ENCODE data around the gene LSM5.

The LSM5 gene

DNA sequence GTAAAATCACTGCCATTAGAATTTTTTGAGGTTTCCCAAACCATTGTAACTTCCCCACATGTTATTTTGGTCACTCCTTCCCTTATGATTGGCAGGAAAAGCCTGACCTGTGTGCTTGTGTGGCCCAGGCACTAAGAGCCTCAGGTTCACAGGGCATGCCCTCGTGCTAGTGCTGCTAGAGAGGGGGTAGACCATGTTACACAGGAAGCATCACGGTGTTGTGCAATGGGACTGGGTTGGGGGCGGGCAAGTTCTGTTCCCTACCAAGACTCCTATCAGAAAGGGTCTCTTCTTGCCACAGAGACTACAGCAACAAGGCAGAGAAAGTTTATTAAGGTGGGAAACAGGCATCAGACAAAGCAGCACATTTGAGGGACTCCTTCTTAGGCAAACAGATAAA is 32.2 kb downstream of the LSM5 start:
- Histone ChIP-seq H3K9me3 (ENCODE audit: control insufficient read depth in 1 of 2, low read length in 2 of 2) (no peaks in the 10 kb centered on the region), H3K4me3 (ENCODE audit: low read depth in 1 of 2, low read length in 2 of 2) (no peak overlapping the region), H3K27ac (ENCODE audit: low read length) (no peak overlapping the region), H3K27me3 (ENCODE audit: low read depth, low read length) (no peaks in the 10 kb centered on the region), H3K4me1 (ENCODE audit: control insufficient read depth in 1 of 2, insufficient read depth in 2 of 2, low read length in 2 of 2) (no peaks in the 10 kb centered on the region), H3K36me3 (ENCODE audit: control insufficient read depth in 1 of 2, insufficient read depth in 2 of 2, low read length in 2 of 2) (no peaks in the 10 kb centered on the region)

DNA sequence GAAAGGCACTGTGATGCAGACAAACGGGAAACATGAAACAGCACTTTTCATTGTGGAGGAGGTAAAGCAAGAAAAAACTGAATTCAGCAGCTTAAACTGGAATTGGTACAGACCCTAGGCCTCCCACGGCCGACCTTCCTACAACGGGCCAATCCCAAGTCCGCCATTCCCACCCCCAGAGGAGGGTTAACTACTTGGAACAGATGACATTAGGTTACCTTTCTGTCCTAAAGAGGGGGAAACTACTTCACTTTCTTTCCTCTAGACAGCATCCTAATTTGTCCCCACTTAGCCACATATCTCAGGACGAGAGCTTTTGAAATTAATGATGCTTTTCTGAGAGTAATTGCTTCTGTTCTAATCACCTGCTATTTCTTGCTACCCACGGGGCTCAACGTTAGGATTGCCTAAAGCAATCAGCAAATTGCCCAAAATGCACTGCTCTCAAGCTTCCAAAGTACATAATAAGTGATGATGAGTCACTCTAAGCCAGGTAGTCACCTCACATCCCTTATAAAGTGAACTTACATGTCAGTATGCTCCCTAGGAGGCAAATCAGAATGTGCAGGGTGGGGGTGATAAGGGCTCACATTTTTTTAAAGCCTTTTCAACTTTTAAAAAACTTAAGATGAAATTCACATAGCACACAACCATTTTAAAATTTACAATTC is 36.7 kb downstream of the LSM5 start:
- no peaks in the 10 kb centered on the region for H3K4me1 ChIP-seq (ENCODE audit: control insufficient read depth in 1 of 2, insufficient read depth in 2 of 2, low read length in 2 of 2)
- H3K9me3 ChIP-seq (ENCODE audit: control insufficient read depth in 1 of 2, low read length in 2 of 2), result no peaks in the 10 kb centered on the region
- H3K36me3 ChIP-seq (ENCODE audit: control insufficient read depth in 1 of 2, insufficient read depth in 2 of 2, low read length in 2 of 2), result no peaks in the 10 kb centered on the region
- H3K27me3 ChIP-seq (ENCODE audit: low read depth, low read length), result no peaks in the 10 kb centered on the region
- no peak overlapping the region for H3K27ac ChIP-seq (ENCODE audit: low read length)
- H3K4me3 ChIP-seq (ENCODE audit: low read depth in 1 of 2, low read length in 2 of 2), result no peak overlapping the region

DNA sequence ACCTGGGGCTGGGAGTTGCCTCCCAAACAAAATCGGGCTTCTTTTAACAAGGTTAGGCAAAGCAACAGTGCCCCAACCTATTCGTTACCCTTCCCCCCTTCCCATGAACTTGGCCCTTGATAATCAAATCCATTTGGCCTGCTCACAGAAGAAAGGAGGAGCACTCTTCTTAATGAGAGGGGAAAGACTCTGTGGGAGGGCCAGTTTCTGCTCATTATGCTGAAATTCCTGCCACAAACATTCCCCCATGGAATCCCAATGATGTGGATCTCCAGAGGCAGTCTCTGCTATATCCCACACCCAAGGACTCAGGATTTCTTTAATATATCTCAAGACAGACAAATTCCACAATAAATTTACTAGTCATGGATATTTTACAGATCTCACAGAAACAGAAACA is 43.0 kb downstream of the LSM5 start:
- no peaks in the 10 kb centered on the region for H3K27me3 ChIP-seq (ENCODE audit: low read depth, low read length)
- H3K4me3 ChIP-seq (ENCODE audit: low read depth in 1 of 2, low read length in 2 of 2), result no peak overlapping the region
- H3K36me3 ChIP-seq (ENCODE audit: control insufficient read depth in 1 of 2, insufficient read depth in 2 of 2, low read length in 2 of 2), result no peaks in the 10 kb centered on the region
- no peaks in the 10 kb centered on the region for H3K4me1 ChIP-seq (ENCODE audit: control insufficient read depth in 1 of 2, insufficient read depth in 2 of 2, low read length in 2 of 2)
- H3K27ac ChIP-seq (ENCODE audit: low read length), result no peak overlapping the region
- H3K9me3 ChIP-seq (ENCODE audit: control insufficient read depth in 1 of 2, low read length in 2 of 2), result no peaks in the 10 kb centered on the region

DNA sequence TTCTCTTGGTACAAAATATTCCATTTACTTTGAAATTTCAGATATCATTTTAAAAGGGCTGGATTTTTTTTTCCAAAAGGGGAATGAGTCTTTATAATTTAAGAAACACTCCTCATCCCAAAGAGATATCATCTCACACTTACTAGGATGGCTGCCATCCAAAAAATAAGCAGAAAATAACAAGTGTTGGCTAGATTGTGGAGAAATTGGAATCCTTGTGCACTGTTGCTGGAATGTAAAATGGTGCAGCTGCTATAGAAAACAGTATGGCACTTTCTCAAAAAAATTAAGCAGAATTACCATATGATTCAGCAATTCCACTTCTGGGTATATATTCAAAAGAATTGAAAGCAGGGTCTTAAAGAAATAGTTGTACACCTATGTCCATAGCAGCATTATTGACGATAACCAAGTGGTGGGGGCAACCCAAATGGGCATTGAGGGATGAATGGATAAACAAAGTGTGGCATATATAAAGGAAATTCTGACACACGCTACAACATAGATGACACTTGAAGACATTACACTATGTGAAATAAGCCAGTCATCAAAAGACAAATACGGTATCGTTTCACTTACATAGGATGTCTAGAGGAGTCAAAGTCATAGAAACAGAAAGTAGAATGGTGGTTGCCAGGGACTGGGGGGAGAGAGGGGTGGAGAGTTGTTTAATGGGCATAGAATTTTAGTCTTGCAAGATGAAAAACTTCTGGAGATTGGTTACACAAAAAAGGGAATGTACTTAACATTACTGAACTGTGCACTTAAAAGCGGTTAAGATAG is 53.8 kb downstream of the LSM5 start:
- no peaks in the 10 kb centered on the region for H3K27me3 ChIP-seq (ENCODE audit: low read depth, low read length)
- H3K4me3 ChIP-seq (ENCODE audit: low read depth in 1 of 2, low read length in 2 of 2), result no peak overlapping the region
- H3K27ac ChIP-seq (ENCODE audit: low read length), result no peak overlapping the region
- H3K4me1 ChIP-seq (ENCODE audit: control insufficient read depth in 1 of 2, insufficient read depth in 2 of 2, low read length in 2 of 2), result no peaks in the 10 kb centered on the region
- H3K9me3 ChIP-seq (ENCODE audit: control insufficient read depth in 1 of 2, low read length in 2 of 2), result no peaks in the 10 kb centered on the region
- no peaks in the 10 kb centered on the region for H3K36me3 ChIP-seq (ENCODE audit: control insufficient read depth in 1 of 2, insufficient read depth in 2 of 2, low read length in 2 of 2)

Data from muscle layer of duodenum (tissue), 2 donors.